Transverse colon (tissue), 4 donors: ENCODE data around the gene KIAA1755. TPM values are rescaled to one million over a fixed set of nuclear protein-coding genes. Genes with fewer than 3 reads are reported as not detected.

Experiments used
- DNase-seq: peaks from one replicate; pipeline ENCODE4 v3.0.0-alpha.2; 2019
- H3K27ac ChIP-seq, 4 donors: fragments of 200-600 bp; sonication (generic); 2 replicates each; pipeline ENCODE4 v1.5.1; 2016 to 2018; ENCODE audit warnings: inconsistent platforms in 4 of 4
- H3K27me3 ChIP-seq: fragments of 200-600 bp; sonication (generic); 2 replicates; pipeline ENCODE4 v1.5.1; 2017; ENCODE audit warnings: inconsistent platforms
- H3K36me3 ChIP-seq, 4 donors: fragments of 200-600 bp; sonication (generic); 2 replicates each; pipeline ENCODE4 v1.5.1; 2017 to 2019; ENCODE audit warnings: inconsistent platforms in 4 of 4
- H3K4me1 ChIP-seq, 4 donors: fragments of 200-600 bp; sonication (generic); 2 replicates each; pipeline ENCODE4 v1.5.1; 2017 to 2020; ENCODE audit warnings: inconsistent platforms in 4 of 4
- H3K4me3 ChIP-seq, 4 donors: fragments of 200-600 bp; sonication (generic); 1 replicate in 1 of 4; 2 replicates in 3 of 4; pipeline versions ENCODE4 v1.5.1 to v1.6.1; 2017 to 2019; ENCODE audit warnings: inconsistent platforms in 4 of 4
- H3K9me3 ChIP-seq, 2 donors: fragments of 200-600 bp; sonication (generic); 2 replicates each; pipeline ENCODE4 v1.5.1; 2017 to 2019; ENCODE audit warnings: inconsistent platforms in 2 of 2
- EP300 ChIP-seq: sonication (generic); formaldehyde crosslinking; IDR thresholded peaks from one replicate; pipeline ENCODE4 v1.6.1; 2017; ENCODE audit warnings: antibody characterized with exemption, low read depth
- POLR2A ChIP-seq: fragments of 450-650 bp; IDR thresholded peaks from one replicate; pipeline ENCODE4 v1.6.1; 2016; ENCODE audit warnings: antibody characterized with exemption, mild to moderate bottlenecking, moderate library complexity
- POLR2AphosphoS5 ChIP-seq, 3 donors: sonication (generic); formaldehyde crosslinking; IDR thresholded peaks; one replicate each; pipeline ENCODE4 v1.6.1; 2016; ENCODE audit warnings: antibody characterized with exemption in 3 of 3
- WGBS, 2 donors: methylation state at CpG; one replicate each; pipeline ENCODE4 v1.1.5; 2018; ENCODE audit warnings: low coverage in 1 of 2; 5-methylcytosine and 5-hydroxymethylcytosine counted together
- in situ Hi-C, 4 donors: fragments of 200-750 bp; cut with MboI; loops; one replicate each; pipeline versions ENCODE4 v1.15.0 to v1.15.1; 2017; ENCODE audit warnings: low sequenced_read_pairs in 3 of 4, low pct_ligation_motif_present in 1 of 4, low pct_unique_long_range_greater_than_20kb in 1 of 4
- intact Hi-C: fragments of 100-400 bp; cut with DNase I; formaldehyde crosslinking; loops from one replicate; pipeline ENCODE4 v1.15.1; 2023; ENCODE audit warnings: low total_unique reads
- total RNA-seq, 4 donors: library from RNA; depleted of rRNA; stranded (reverse); fragments of >200 nt; gene quantifications; one replicate each; pipeline ENCODE4 v1.1.0, GENCODE V29; 2016
- TF ChIP-seq, protein P1 (sequence below), 5 experiments: fragments of 200-600 bp in 3 of 5; fragments of 450-650 bp in 2 of 5; sonication (generic) in 3 of 5; IDR thresholded peaks; 1 replicate in 2 of 5; 2 replicates in 3 of 5; pipeline ENCODE4 v1.5.1; 2016 to 2017; ENCODE audit warnings: antibody characterized with exemption in 5 of 5, inconsistent platforms in 3 of 5, mild to moderate bottlenecking in 2 of 5, moderate library complexity in 1 of 5

The KIAA1755 gene
- total RNA-seq, 4 donors from 2014 or later: 1.6 to 20.2 (median 3.7) TPM

DNA sequence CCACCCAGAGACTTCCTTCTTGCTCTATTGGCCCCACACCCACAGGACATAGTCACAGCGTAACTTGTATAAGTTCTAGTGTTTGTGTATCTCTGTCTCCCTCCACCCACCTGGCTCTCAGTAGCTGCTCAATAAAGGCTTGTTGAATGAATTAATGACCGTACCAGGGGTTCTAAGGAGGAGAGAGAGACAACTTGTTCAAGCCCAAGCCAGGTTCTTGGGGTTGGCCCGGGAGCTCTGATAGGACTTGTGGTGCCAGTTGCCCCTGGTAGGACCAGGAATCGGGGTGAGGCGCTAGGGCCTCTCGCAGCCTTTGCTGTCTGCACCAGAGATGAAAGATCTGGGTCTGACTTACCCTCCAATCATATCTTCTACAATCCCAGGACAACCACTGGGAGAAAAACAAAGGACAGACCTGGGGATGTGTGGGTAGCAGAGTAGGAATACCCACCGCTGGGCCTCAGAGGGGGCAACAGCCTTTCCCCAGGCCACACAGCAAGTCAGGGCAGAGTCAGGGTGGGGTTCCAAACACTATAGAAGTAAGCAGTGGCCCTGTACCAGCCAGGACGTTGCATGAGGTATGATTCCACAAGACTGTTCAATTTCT, 90.2 kb downstream of the KIAA1755 start:
- intact Hi-C loops: no loop called here

DNA sequence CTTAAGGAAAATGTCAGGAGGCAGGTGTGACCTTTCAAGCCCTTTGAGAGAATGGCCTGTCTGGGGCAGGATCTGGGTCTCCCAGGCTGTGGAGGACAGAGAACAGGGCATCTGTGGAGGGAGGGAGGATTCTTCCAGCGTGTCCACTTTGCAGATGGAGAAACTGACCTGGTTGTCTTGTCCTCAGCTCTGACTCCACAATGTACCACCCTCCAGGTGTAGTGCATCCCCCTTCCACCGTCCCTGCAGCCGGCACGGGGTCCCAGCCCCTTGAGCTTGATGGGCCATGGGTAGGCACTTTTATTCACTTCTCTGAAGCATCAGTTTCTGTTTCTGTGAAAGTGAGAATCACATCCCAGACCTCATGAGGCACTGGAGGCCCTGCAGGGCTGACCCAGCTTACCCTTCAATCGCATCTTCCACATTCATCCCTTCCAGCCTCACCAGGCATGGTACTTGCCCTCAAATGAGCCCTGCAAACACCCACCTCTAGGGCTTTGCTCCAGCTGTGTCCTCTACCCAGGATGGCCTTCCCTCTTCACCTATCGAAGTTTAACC, 90.8 kb downstream of the KIAA1755 start:
- H3K4me1 ChIP-seq: peaks cover 5 to 29% (median 10%) of the 10 kb centered on the region in 4 donors
- TF ChIP-seq POLR2AphosphoS5 (IDR thresholded peaks at IDR 0.05): no peak
- no peak for TF ChIP-seq EP300
- TF ChIP-seq, protein P1, sequence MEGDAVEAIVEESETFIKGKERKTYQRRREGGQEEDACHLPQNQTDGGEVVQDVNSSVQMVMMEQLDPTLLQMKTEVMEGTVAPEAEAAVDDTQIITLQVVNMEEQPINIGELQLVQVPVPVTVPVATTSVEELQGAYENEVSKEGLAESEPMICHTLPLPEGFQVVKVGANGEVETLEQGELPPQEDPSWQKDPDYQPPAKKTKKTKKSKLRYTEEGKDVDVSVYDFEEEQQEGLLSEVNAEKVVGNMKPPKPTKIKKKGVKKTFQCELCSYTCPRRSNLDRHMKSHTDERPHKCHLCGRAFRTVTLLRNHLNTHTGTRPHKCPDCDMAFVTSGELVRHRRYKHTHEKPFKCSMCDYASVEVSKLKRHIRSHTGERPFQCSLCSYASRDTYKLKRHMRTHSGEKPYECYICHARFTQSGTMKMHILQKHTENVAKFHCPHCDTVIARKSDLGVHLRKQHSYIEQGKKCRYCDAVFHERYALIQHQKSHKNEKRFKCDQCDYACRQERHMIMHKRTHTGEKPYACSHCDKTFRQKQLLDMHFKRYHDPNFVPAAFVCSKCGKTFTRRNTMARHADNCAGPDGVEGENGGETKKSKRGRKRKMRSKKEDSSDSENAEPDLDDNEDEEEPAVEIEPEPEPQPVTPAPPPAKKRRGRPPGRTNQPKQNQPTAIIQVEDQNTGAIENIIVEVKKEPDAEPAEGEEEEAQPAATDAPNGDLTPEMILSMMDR (IDR thresholded peaks at IDR 0.05): no peak
- no peak for TF ChIP-seq POLR2A
- in situ Hi-C loops: loop anchor here in 3 of 4 donors (10.0 to 25.0 kb wide), 3 partner anchors 95 to 107 kb away; no protein-coding TSS in a partner anchor

More for the DNA sequence above, 90.2 kb downstream of the KIAA1755 start:
- peaks cover 4 to 24% (median 5%) of the 10 kb centered on the region in 4 donors for H3K4me1 ChIP-seq
- H3K27ac ChIP-seq: no peak overlapping the region
- in situ Hi-C loops: loop anchor here in 1 of 4 donors (25.0 kb wide), 1 partner anchor 108 kb away; no protein-coding TSS in a partner anchor
- TF ChIP-seq POLR2AphosphoS5 (IDR thresholded peaks at IDR 0.05) (no peak), POLR2A (no peak), EP300 (no peak)
- TF ChIP-seq, protein P1 (IDR thresholded peaks at IDR 0.05): no peak
- H3K4me3 ChIP-seq: no peak overlapping the region
- DNase-seq: no peak
- no peaks in the 10 kb centered on the region for H3K36me3 ChIP-seq
- H3K9me3 ChIP-seq: no peaks in the 10 kb centered on the region
- 43 to 76% methylated on average over 1 to 8 of the region's 8 CpGs for WGBS, 2 donors
- peaks cover 2% of the 10 kb centered on the region for H3K27me3 ChIP-seq

DNA sequence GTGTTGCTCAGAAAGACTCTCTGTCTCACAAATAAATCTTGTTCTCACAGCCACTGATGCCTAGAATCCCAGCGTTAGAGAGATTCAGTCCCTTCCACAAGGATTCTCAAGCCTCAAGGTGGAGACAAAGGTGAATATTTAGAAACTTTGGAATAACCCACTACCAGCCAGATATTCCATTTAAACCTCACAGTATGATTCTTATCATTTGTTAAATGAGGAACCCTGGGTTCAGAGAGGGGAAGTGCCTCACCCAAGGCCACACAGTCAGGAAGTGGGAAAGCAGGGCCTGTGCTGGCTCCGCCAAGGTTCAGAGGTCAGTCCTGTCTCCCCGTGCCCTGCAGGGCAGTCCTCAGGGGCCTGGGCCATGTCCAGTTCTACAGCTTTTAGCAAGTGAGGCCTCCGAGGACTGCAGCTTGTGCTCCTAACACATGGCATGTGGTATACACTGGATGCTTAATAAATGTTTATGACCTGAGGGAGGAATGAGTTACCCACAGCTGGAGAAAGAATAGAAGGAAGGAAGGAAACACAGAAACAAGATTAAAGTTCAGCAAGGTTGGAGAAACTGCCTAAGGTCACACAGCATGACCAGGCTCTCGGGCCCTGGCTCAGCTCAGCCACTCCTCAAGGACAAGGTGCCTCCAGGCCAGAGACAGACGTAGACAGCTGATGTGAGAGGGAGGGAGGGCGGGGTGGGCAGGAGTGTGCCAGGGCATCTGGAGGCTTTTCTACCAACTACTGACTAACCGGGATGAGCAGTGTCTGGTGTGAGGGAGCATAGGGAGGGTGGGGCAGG, 91.5 kb downstream of the KIAA1755 start:
- no peaks in the 10 kb centered on the region for H3K9me3 ChIP-seq
- no peak for TF ChIP-seq POLR2A
- TF ChIP-seq EP300: no peak
- DNase-seq: no peak
- H3K27me3 ChIP-seq: no peaks in the 10 kb centered on the region
- no peak overlapping the region for H3K4me3 ChIP-seq
- 20 to 62% methylated on average over 1 to 8 of the region's 8 CpGs for WGBS, 2 donors
- no peaks in the 10 kb centered on the region for H3K36me3 ChIP-seq
- peaks cover 5 to 29% (median 10%) of the 10 kb centered on the region in 4 donors for H3K4me1 ChIP-seq
- intact Hi-C loops: loop anchor here (5.0 kb wide), 1 partner anchor 112 kb away; no protein-coding TSS in a partner anchor
- H3K27ac ChIP-seq: peak overlapping the region; percentile 17 to 47 (median 43)
- in situ Hi-C loops: loop anchor here in 3 of 4 donors (10.0 to 25.0 kb wide), 3 partner anchors 94 to 107 kb away; no protein-coding TSS in a partner anchor

More for the DNA sequence above, 90.8 kb downstream of the KIAA1755 start:
- H3K9me3 ChIP-seq: no peaks in the 10 kb centered on the region
- no peaks in the 10 kb centered on the region for H3K36me3 ChIP-seq
- WGBS, 2 donors: 86 to 90% methylated on average over 1 to 6 of the region's 6 CpGs
- no peaks in the 10 kb centered on the region for H3K27me3 ChIP-seq
- intact Hi-C loops: loop anchor here (5.0 kb wide), 1 partner anchor 112 kb away; no protein-coding TSS in a partner anchor
- DNase-seq: no peak
- no peak overlapping the region for H3K27ac ChIP-seq
- H3K4me3 ChIP-seq: no peak overlapping the region

DNA sequence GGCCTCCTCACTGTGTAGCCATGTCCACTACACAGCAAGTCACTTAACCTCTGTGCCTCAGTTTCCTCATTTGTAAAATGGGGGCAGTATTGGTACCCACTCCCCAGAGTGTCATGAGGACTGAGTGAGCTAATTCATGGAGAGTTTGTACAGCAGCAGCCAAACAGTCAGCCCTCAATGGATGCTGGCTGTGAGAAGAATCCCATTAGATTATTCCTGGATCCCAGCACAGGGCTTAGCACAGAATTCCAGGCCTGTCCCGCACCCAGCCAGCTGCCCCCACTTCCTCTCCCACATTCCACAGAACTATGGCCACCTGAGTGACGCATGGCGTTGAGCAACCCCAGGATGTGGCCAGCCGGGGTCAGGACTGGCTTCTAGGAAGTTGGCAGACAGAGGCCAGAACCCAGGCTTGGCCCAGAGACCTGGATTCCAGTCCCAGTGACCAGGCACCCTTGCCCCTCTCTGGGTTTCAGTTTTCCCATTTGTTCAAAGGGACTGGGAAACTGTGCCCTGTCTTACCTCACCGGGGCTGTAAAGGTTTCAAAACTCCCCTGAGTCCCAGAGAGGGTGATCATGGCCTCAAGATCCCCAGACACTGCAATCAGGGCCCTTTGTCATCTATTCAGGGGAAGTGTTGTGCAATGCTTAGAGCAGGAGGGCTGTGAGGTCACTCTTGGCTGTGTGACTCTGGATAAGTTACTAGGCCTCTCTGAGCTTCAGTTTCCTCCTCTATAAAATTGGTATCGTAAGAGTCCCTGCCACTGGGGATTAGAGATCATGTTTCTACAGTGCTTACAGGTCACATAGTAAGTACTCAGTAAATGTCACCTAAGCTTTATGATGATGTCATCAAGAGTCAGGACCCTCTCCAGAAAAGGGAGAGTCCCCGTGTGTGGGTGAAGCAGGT, 92.4 kb downstream of the KIAA1755 start:
- in situ Hi-C loops (loop anchor here in 3 of 4 donors (10.0 to 25.0 kb wide), 3 partner anchors 93 to 106 kb away; no protein-coding TSS in a partner anchor), intact Hi-C loops (loop anchor here (5.0 kb wide), 1 partner anchor 111 kb away; no protein-coding TSS in a partner anchor)
- Histone ChIP-seq H3K27me3 (no peaks in the 10 kb centered on the region), H3K9me3 (no peaks in the 10 kb centered on the region), H3K4me3 (no peak overlapping the region), H3K4me1 (peaks cover 5 to 29% (median 10%) of the 10 kb centered on the region in 4 donors), H3K36me3 (no peaks in the 10 kb centered on the region), H3K27ac (peak overlapping the region; percentile 17 to 47 (median 43))
- TF ChIP-seq EP300 (no peak), POLR2AphosphoS5 (IDR thresholded peaks at IDR 0.05) (peak in 2 of 3 donors; percentile 20 to 26), POLR2A (no peak)
- TF ChIP-seq, protein P1 (IDR thresholded peaks at IDR 0.05): no peak
- DNase-seq: peak; percentile 55
- WGBS, 2 donors: 60 to 67% methylated on average over 1 to 7 of the region's 7 CpGs
